OCI-LY7 (cell line): ENCODE measurements around the gene UQCR10. TPM values are rescaled to one million over a fixed set of nuclear protein-coding genes. Genes with fewer than 3 reads are reported as not detected.

Experiments
- BruUV-seq: library from RNA; stranded (reverse); fragments of 400-500 nt; replicated peaks from 2 replicates; lab custom pipeline; 2021; lab: Mats Ljungman, UMichigan
- CTCF ChIA-PET: fragments of 300-600 bp; sonication (Branson Sonifier 250); formaldehyde crosslinking; loops from one replicate; lab custom pipeline; 2022; ENCODE audit warnings: antibody characterized with exemption; ENCODE audit not compliant: unreplicated experiment; lab: Charles Lee
- POLR2A ChIA-PET: fragments of 300-600 bp; sonication (Branson Sonifier 250); formaldehyde crosslinking; loops from one replicate; lab custom pipeline; 2022; ENCODE audit warnings: antibody characterized with exemption; lab: Charles Lee
- DNase-seq: peaks from one replicate; pipeline ENCODE4 v3.0.0-alpha.2; 2015; ENCODE audit warnings: low spot score
- H2AFZ ChIP-seq: fragments of 200-600 bp; sonication (generic), shearing (Covaris generic); 2 replicates; pipeline ENCODE4 v1.6.1; 2014; ENCODE audit warnings: mild to moderate bottlenecking, antibody characterized with exemption, low read length, moderate library complexity
- H3K27ac ChIP-seq: fragments of 200-600 bp; sonication (generic); 2 replicates; pipeline ENCODE4 v1.5.1; 2014; ENCODE audit warnings: mixed run types, low read depth, mild to moderate bottlenecking, moderate library complexity, low read length, inconsistent platforms; ENCODE audit not compliant: poor library complexity, severe bottlenecking
- H3K36me3 ChIP-seq: fragments of 200-600 bp; sonication (generic); 2 replicates; pipeline ENCODE4 v1.6.1; 2014; ENCODE audit warnings: mild to moderate bottlenecking, antibody characterized with exemption, low read length, moderate library complexity, mixed read lengths; ENCODE audit not compliant: insufficient read depth
- H3K4me1 ChIP-seq: fragments of 200-600 bp; sonication (generic); 2 replicates; pipeline ENCODE4 v1.5.1; 2014; ENCODE audit warnings: mild to moderate bottlenecking, low read length; ENCODE audit not compliant: insufficient read depth, poor library complexity, severe bottlenecking
- H3K4me2 ChIP-seq: fragments of 200-600 bp; sonication (generic); 2 replicates; pipeline ENCODE4 v1.6.1; 2014; ENCODE audit warnings: mild to moderate bottlenecking, low read length
- H3K4me3 ChIP-seq: fragments of 200-600 bp; sonication (generic); 2 replicates; pipeline ENCODE4 v1.5.1; 2014; ENCODE audit warnings: mild to moderate bottlenecking, low read depth, low read length; ENCODE audit not compliant: poor library complexity, severe bottlenecking
- H3K79me2 ChIP-seq: fragments of 200-600 bp; sonication (generic); 2 replicates; pipeline ENCODE4 v1.6.1; 2016; ENCODE audit warnings: low read depth, mild to moderate bottlenecking, low read length, moderate library complexity, mixed read lengths; ENCODE audit not compliant: insufficient read depth
- H3K9me2 ChIP-seq: fragments of 200-600 bp; sonication (generic); 2 replicates; pipeline ENCODE4 v1.6.1; 2016; ENCODE audit warnings: mild to moderate bottlenecking, low read length, mixed read lengths; ENCODE audit not compliant: insufficient read depth
- H3K9me3 ChIP-seq: fragments of 200-600 bp; sonication (generic); 2 replicates; pipeline ENCODE4 v1.6.1; 2014; ENCODE audit warnings: mild to moderate bottlenecking, mixed run types, low read length, mixed read lengths
- H4K20me1 ChIP-seq: fragments of 200-600 bp; sonication (generic); 2 replicates; pipeline ENCODE4 v1.6.1; 2014; ENCODE audit warnings: mild to moderate bottlenecking, antibody characterized with exemption, low read length, moderate library complexity, mixed read lengths; ENCODE audit not compliant: insufficient read depth
- EZH2phosphoT487 ChIP-seq: fragments of 200-600 bp; sonication (generic); IDR thresholded peaks from 2 replicates; pipeline ENCODE4 v1.6.1; 2018; ENCODE audit warnings: low read depth, borderline replicate concordance, mild to moderate bottlenecking, mixed run types, antibody characterized with exemption, low read length, moderate library complexity, mixed read lengths
- intact Hi-C: fragments of 100-400 bp; cut with micrococcal nuclease; formaldehyde crosslinking; loops from one replicate; pipeline ENCODE4 v1.10.0; 2022; ENCODE audit not compliant: unreplicated experiment
- total RNA-seq, 2 experiments: library from RNA; depleted of rRNA in 1 of 2; stranded (reverse); fragments of >200 nt in 1 of 2; shearing (Covaris generic) in 1 of 2; gene quantifications; 2 replicates each; pipeline ENCODE4 v1.2.3, GENCODE V29; 2014 to 2022
- TF ChIP-seq, protein P1 (sequence below): fragments of 200-600 bp; sonication (generic); conservative IDR thresholded peaks from 2 replicates; pipeline ENCODE4 v1.5.1; 2014; ENCODE audit warnings: mild to moderate bottlenecking, antibody characterized with exemption, low read length, moderate library complexity, mixed read lengths

UQCR10 gene
- total RNA-seq, 2 experiments from 2014 or later: 104 to 108 TPM

- intact Hi-C loops: no loop called here
- Histone ChIP-seq H3K36me3 (no peaks in the 10 kb centered on the region), H3K4me1 (no peaks in the 10 kb centered on the region), H3K9me2 (no peaks in the 10 kb centered on the region), H2AFZ (no peak overlapping the region), H4K20me1 (no peaks in the 10 kb centered on the region), H3K4me3 (no peak overlapping the region), H3K27ac (no peak overlapping the region), H3K9me3 (no peaks in the 10 kb centered on the region), H3K79me2 (no peaks in the 10 kb centered on the region), H3K4me2 (no peak overlapping the region)
- no peak for TF ChIP-seq EZH2phosphoT487
- TF ChIP-seq, protein P1, sequence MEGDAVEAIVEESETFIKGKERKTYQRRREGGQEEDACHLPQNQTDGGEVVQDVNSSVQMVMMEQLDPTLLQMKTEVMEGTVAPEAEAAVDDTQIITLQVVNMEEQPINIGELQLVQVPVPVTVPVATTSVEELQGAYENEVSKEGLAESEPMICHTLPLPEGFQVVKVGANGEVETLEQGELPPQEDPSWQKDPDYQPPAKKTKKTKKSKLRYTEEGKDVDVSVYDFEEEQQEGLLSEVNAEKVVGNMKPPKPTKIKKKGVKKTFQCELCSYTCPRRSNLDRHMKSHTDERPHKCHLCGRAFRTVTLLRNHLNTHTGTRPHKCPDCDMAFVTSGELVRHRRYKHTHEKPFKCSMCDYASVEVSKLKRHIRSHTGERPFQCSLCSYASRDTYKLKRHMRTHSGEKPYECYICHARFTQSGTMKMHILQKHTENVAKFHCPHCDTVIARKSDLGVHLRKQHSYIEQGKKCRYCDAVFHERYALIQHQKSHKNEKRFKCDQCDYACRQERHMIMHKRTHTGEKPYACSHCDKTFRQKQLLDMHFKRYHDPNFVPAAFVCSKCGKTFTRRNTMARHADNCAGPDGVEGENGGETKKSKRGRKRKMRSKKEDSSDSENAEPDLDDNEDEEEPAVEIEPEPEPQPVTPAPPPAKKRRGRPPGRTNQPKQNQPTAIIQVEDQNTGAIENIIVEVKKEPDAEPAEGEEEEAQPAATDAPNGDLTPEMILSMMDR: no peak
- POLR2A ChIA-PET: no interaction called here
- CTCF ChIA-PET: interaction anchor here (1.1 kb wide), 1 partner anchor 22 kb away, joined by 3 read pairs; no protein-coding TSS in a partner anchor
- no TSS peak for BruUV-seq
- DNase-seq: no peak
These were observed 43.4 kb upstream of the UQCR10 start for GRCh38 chr22:29723766-29724165.

- intact Hi-C loops: no loop called here
- BruUV-seq: no TSS peak
- no peak for TF ChIP-seq EZH2phosphoT487
- Histone ChIP-seq H3K4me2 (no peak overlapping the region), H3K27ac (no peak overlapping the region), H4K20me1 (no peaks in the 10 kb centered on the region), H3K4me1 (no peaks in the 10 kb centered on the region), H3K9me2 (no peaks in the 10 kb centered on the region), H3K79me2 (no peaks in the 10 kb centered on the region), H2AFZ (no peak overlapping the region), H3K4me3 (no peak overlapping the region), H3K36me3 (no peaks in the 10 kb centered on the region), H3K9me3 (no peaks in the 10 kb centered on the region)
- ChIA-PET POLR2A (no interaction called here), CTCF (interaction anchor here (0.6 kb wide), 1 partner anchor 49 kb away, joined by 5 read pairs; no protein-coding TSS in a partner anchor)
- DNase-seq: no peak
These were observed 42.3 kb upstream of the UQCR10 start for GRCh38 chr22:29724843-29725242.

GRCh38 chr22:29726106-29726505, 41.1 kb upstream of the UQCR10 start:
- Histone ChIP-seq H3K36me3 (no peaks in the 10 kb centered on the region), H3K4me1 (no peaks in the 10 kb centered on the region), H3K4me3 (no peak overlapping the region), H4K20me1 (no peaks in the 10 kb centered on the region), H3K9me3 (no peaks in the 10 kb centered on the region), H2AFZ (no peak overlapping the region), H3K9me2 (no peaks in the 10 kb centered on the region), H3K79me2 (no peaks in the 10 kb centered on the region), H3K27ac (no peak overlapping the region), H3K4me2 (no peak overlapping the region)
- no peak for DNase-seq
- CTCF ChIA-PET: no interaction called here
- no peak for TF ChIP-seq EZH2phosphoT487
- TF ChIP-seq, protein P1: no peak
- BruUV-seq: no TSS peak
- intact Hi-C loops: no loop called here
- POLR2A ChIA-PET: no interaction called here
